NCI-H446 treated with DMSO at 0.1 percent for 48 hours (cell line): ENCODE results near the gene ANKRA2.

ENCODE experiments used
- DNase-seq: peaks from one replicate; lab custom pipeline; 2025; lab: John Stamatoyannopoulos, UW

Gene ANKRA2, protein sequence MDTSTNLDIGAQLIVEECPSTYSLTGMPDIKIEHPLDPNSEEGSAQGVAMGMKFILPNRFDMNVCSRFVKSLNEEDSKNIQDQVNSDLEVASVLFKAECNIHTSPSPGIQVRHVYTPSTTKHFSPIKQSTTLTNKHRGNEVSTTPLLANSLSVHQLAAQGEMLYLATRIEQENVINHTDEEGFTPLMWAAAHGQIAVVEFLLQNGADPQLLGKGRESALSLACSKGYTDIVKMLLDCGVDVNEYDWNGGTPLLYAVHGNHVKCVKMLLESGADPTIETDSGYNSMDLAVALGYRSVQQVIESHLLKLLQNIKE

GRCh38 chr5:73565139-73565968, at the start of gene ANKRA2, which contains the start of gene UTP15:
ANKRA2 (minus strand) TSS chr5:73565639; CDS start chr5:73562881, 2,758 bp downstream.
UTP15 (plus strand) TSS chr5:73565743; CDS start chr5:73567345, 1,602 bp downstream.
- DNase-seq = peak; percentile 90

GRCh38 chr5:73615085-73615484, 49.6 kb upstream of the ANKRA2 start:
- no peak for DNase-seq

DNA sequence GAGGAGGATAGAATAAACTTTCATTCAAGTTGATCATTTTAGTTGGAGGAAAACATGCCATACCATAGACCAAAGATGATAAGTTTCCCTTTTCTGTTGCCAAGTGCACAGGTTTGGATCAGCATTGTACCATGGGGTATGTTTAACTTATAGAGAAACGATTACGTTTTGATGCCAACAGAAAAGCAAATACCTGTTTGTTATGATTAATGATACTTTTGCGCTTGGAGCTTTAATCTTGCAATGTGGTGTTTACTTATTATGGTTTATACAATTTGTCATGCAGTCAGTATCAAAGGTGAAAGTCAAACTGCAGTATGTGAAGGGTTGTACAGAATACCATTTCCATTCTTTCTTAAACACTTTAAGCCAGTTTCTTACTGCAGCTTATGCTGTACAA, 47.4 kb upstream of the ANKRA2 start:
- DNase-seq = no peak

DNA sequence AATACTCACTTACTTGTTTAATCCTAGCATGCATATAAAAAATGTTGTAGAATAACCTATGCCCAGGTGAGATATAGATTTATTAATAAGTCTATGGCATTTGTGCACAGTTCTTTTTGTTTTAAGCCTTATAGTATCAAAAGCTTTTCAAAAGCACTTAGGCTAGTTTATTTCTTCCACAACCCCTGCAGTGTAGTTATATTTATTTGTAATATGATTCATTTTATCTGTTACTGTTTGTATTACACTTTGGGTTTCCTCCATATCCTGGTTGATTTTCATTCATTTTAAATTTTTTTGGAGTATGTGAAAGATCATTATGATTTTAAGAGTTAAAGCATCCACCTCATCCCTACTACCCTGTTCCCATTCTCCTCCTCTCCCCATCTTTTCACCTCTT, 41.8 kb upstream of the ANKRA2 start:
- no peak for DNase-seq

- DNase-seq = no peak
Observed at GRCh38 chr5:73606206-73606753, 40.8 kb upstream of the ANKRA2 start.

DNA sequence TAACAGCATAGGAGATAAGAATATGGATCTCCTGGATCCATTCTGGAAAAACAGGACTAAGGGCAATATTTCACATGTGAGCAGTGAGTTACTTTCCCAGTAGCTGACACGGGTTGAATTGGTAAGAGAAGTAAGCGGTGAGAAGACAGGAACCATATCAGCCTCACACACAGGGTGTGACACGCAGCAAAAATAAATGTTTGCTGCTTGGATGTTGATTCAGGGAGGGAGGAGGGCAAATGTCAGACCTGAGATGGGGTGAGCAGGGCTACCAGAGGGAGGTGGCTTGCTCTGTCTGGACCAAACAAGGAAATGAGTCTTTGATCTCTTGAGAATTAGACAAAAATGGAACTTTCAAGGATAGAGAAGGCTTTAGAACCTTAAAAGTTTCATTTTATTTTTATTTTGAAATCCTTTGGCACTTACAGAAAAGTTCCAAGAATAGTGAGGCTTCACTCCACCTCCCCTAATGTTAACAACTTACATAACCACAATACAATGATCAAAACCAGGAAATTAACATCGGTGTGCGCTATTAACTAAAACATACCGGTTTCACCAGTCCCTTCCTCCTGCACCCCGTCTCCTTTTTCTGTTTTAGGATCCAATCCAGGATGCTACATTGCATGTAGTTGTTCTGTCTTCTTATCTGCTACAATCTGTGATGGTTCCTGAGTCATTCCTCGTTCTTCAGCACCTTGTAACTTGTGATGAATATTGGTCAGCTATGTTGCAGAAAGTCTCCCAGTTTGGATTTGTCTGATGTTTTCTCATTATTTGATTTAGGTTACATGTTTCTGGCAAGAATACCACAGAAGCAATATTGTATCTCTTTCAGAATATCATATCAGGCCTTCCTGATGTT, 40.0 kb upstream of the ANKRA2 start:
- no peak for DNase-seq

GRCh38 chr5:73603998-73604397, 38.6 kb upstream of the ANKRA2 start:
- DNase-seq = no peak

DNA sequence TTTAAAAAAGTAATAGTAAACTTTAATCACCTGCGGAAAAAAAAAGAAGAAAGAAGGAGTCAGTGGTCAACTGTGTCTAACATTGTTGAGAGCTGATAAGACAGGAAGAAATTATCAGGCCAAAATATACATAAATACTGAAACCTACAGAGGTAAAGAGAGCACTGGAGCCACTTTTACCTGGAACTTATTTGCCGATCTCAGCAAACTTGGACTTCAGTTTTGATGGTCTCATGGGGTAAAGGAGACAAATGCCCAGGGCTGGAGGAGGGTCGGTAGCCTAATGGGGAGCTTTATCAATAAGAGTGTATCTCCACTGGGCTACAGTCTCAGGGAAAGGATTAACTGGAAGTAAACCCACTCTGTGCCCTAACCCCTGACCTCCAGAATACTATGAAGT, 33.9 kb upstream of the ANKRA2 start:
- no peak for DNase-seq

DNA sequence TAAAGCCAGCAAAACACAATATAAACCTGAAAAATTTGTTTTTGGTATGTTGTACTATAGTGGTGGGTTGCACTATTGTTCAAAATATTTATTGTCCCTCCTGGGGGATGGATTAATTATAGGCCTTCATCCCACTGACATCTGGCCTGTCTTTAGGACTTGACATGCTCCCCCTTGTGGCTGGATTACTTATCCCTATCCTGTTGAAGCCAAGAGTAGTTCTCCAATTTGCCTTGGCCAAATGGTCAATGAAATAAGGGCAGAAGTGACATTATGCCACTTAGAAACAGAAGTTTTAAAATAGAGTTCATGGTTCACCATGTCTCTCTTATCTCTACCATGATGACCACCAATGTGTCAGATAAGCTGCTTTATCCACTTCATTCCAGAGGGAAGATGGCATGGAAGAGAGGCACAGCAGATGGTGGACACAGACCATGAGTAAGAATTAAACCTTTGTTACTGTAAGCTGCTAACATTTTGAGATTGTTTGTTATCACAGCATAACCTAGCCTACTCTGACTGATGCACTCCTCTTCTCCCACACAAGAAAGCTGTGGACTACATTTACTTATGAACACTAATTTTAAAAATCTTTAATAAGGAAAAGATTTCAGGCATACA, 31.4 kb upstream of the ANKRA2 start:
- no peak for DNase-seq

DNA sequence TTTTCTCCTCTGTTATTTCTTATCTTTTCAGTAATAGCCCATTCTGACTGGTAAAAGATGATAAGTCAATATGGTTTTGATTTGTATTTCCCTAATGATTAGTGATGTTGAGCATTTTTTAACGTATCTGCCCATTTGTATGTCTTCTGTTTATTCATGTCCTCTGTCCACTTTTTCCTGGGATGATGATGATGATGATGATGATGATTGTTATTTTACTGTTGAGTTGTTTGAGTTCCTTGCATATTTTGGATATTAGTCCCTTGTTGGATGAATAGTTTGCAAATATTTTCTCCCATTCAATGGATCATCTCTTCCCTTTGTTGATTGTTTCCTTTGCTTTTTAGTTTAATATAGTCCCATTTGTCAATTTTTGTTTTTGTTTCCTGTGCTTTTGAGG, 27.1 kb upstream of the ANKRA2 start:
- no peak for DNase-seq

GRCh38 chr5:73591698-73592501, 26.5 kb upstream of the ANKRA2 start:
- no peak for DNase-seq

DNA sequence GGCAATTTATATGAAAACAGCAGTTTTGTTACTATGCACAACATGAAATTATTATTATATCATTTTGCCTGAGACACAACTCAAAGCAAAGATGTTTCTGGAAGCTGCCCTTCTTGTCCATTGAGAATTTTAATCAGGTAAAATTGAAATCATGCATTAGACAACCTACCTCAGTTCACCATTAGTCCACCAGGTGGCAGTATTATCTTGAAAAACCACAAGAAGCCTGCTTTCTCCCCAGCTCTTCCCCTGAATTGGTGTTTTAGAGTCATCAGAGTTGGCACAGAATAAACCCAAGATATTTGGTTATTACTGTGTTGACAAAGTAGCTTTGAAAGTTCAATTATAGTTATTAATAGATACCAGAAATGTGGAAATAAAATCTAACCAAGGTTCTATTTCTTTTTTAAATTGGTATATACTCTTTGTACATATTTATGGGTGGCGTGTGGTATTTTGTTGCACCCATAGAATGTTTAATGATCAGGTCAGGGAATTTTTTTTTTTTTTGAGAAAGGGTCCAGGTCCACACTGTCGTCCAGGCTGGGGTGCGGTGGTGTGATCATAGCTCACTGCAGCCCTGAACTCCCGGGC, 25.8 kb upstream of the ANKRA2 start:
- peak; percentile 68 for DNase-seq

GRCh38 chr5:73587923-73588322, 22.5 kb upstream of the ANKRA2 start:
- no peak for DNase-seq

DNA sequence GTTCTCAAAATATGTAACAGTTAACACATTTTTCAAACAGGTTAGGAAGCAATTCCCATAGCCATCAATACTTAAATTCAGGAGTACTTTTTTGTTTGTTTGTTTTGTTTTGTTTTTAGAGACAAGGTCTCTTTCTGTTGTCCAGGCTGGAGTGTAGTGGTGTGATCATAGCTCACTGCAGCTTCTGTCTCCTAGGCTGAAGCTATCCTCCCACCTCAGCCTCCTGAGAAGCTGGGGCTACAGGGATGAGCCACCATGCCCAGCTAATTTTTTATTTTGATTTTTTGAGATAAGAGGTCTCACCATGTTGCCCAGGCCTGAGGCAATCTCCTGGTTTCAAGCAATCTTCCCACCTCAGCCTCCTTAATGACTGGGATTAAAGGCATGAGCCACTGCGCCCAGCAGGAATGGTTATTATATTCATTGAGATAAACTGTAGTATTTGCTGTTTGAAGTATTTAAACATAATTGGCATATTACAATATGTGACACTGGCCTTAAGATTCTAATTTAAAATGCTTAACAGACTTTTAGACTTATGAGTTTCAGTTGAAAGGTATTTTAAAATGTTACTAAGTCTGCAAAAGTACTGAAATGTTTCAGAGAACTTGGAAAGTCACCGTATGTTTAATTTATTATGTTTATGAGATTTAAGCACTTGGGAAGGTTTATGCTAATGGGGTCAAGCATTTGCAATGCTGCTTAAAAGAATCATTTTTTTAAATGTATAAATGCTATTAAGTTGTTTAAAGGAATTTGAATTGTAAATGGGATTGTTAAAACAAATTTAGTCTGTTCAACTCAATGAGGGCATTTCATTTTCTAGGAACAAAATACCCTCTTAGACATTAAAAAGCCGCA, 17.1 kb upstream of the ANKRA2 start:
- DNase-seq = no peak

GRCh38 chr5:73565969-73566547, 619 bp upstream of the ANKRA2 start:
- no peak for DNase-seq

DNA sequence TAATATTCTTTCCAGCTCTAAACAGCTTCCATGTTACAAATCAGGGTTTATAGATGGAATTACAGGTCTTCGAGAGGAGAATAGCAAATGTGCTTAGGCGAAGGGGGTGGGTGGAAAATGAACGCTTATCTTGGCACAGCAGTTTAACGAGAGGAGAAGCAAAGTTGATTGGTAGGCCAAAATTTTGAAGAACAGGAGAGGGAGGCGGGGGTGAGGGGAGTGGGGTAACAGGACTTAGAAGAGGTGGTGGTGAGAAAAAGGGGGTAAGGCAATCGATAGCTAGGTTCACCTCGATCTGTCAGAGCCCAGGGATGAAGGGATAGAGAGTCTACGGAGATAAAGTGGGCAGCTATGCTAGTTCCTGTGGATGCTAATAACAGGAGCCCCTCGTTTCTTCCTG, 764 bp downstream of the ANKRA2 start:
- DNase-seq = no peak

DNA sequence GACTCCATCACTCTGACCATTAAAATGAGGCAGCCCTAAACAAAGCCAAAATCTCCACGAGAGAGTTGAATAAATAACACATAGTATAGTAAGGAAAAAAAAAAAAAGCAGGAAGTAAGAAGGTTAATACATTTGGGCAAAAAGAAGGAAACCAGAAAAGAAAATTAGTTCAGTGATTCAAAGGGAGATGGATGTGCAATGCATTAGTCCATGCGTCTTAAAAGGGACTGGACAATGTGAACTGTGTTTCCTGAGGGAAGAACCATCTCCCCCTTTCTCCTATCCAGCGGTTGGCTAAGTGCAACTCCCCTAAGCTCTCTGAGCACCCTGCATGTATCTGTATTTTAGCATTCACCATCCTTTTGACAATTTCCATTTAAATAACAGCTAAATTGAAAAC, 1.4 kb downstream of the ANKRA2 start:
- DNase-seq = no peak

GRCh38 chr5:73558950-73559349, 6.5 kb downstream of the ANKRA2 start:
- no peak for DNase-seq

- no peak for DNase-seq
Observed at GRCh38 chr5:73552642-73553041, 12.8 kb downstream of the ANKRA2 start.
